Activated CD8-positive, alpha-beta T cell treated with anti-CD3 and anti-CD28 coated beads for 36 hours (primary cell): Measurements from ENCODE around the gene MBP. TPM values are rescaled to one million over a fixed set of nuclear protein-coding genes. Genes with fewer than 3 reads are reported as not detected.

ENCODE experiments used
- ATAC-seq: fragments of 200-7000 bp; cut with Tn5 transposase; one replicate; pipeline ENCODE4 v1.10.0; 2021; ENCODE audit warnings: mild to moderate bottlenecking, moderate library complexity
- CTCF ChIA-PET: fragments of 350-600 bp; sonication (Branson Sonifier 250); formaldehyde crosslinking; loops from one replicate; lab custom pipeline; 2021; ENCODE audit warnings: antibody characterized with exemption; lab: Charles Lee
- POLR2A ChIA-PET: fragments of 350-600 bp; sonication (Branson Sonifier 250); formaldehyde crosslinking; loops from one replicate; lab custom pipeline; 2021; ENCODE audit warnings: antibody characterized with exemption; lab: Charles Lee
- DNase-seq: peaks from one replicate; pipeline ENCODE4 v3.0.0-alpha.2; 2020
- H3K27ac Mint-ChIP-seq: one replicate; pipeline ENCODE4 v1.8.0; 2021; ENCODE audit warnings: mild to moderate bottlenecking, mixed read lengths
- H3K27me3 Mint-ChIP-seq: one replicate; pipeline ENCODE4 v1.8.0; 2021; ENCODE audit warnings: mixed read lengths
- H3K36me3 Mint-ChIP-seq: one replicate; pipeline ENCODE4 v1.8.0; 2021; ENCODE audit warnings: low read depth, mixed read lengths
- H3K4me1 Mint-ChIP-seq: one replicate; pipeline ENCODE4 v1.8.0; 2021; ENCODE audit warnings: low read depth, mixed read lengths
- H3K4me3 Mint-ChIP-seq: one replicate; pipeline ENCODE4 v1.8.0; 2021; ENCODE audit warnings: mild to moderate bottlenecking, moderate library complexity, mixed read lengths
- H3K9me3 Mint-ChIP-seq: one replicate; pipeline ENCODE4 v1.8.0; 2021; ENCODE audit warnings: mixed read lengths
- CTCF ChIP-seq: fragments of 200-600 bp; IDR thresholded peaks from one replicate; pipeline ENCODE4 v1.8.0; 2022; ENCODE audit warnings: antibody characterized with exemption, mild to moderate bottlenecking
- intact Hi-C: fragments of 100-400 bp; cut with micrococcal nuclease; formaldehyde crosslinking; loops from one replicate; pipeline ENCODE4 v1.10.0; 2022
- total RNA-seq, 2 experiments: library from RNA; stranded (reverse); gene quantifications; one replicate each; pipeline ENCODE4 v1.2.3, GENCODE V29; 2021

The MBP gene
- total RNA-seq, 2 experiments from 2014 or later: 39.9 to 41.5 TPM

GRCh38 chr18:77153404-77153803 lies 20.8 kb upstream of the MBP start:
- no peak for TF ChIP-seq CTCF
- Mint-ChIP-seq H3K27me3 (no peaks in the 10 kb centered on the region), H3K4me1 (peaks cover 16% of the 10 kb centered on the region), H3K36me3 (no peaks in the 10 kb centered on the region), H3K4me3 (no peak overlapping the region), H3K27ac (no peak overlapping the region), H3K9me3 (no peaks in the 10 kb centered on the region)
- intact Hi-C loops: no loop called here
- CTCF ChIA-PET: no interaction called here
- POLR2A ChIA-PET: interaction anchor here (0.8 kb wide), 1 partner anchor 21 kb away, joined by 3 read pairs; the partner anchor contains the start of gene MBP
- ATAC-seq (no peak), DNase-seq (no peak)

- CTCF ChIA-PET: interaction anchor here (1.4 kb wide), 1 partner anchor 10 kb away, joined by 4 read pairs; no protein-coding TSS in a partner anchor
- ATAC-seq: no peak
- no peak overlapping the region for H3K27ac Mint-ChIP-seq
These were observed 19.4 kb upstream of the MBP start for GRCh38 chr18:77151772-77152520.

GRCh38 chr18:77151033-77151771 lies 18.6 kb upstream of the MBP start:
- Mint-ChIP-seq H3K27ac (no peak overlapping the region), H3K4me3 (no peak overlapping the region), H3K4me1 (peaks cover 37% of the 10 kb centered on the region), H3K36me3 (no peaks in the 10 kb centered on the region), H3K27me3 (no peaks in the 10 kb centered on the region), H3K9me3 (no peaks in the 10 kb centered on the region)
- ChIA-PET POLR2A (interaction anchor here (0.8 kb wide), 1 partner anchor 10 kb away, joined by 3 read pairs; no protein-coding TSS in a partner anchor), CTCF (interaction anchor here (1.4 kb wide), 1 partner anchor 9 kb away, joined by 4 read pairs; no protein-coding TSS in a partner anchor)
- ATAC-seq (peak; percentile 17), DNase-seq (no peak)
- TF ChIP-seq CTCF: no peak
- intact Hi-C loops: no loop called here

More at GRCh38 chr18:77151772-77152520, 19.4 kb upstream of the MBP start:
- no peak overlapping the region for H3K4me3 Mint-ChIP-seq
- no peaks in the 10 kb centered on the region for H3K36me3 Mint-ChIP-seq
- no peak for TF ChIP-seq CTCF
- H3K9me3 Mint-ChIP-seq: no peaks in the 10 kb centered on the region
- peaks cover 31% of the 10 kb centered on the region for H3K4me1 Mint-ChIP-seq
- no peaks in the 10 kb centered on the region for H3K27me3 Mint-ChIP-seq
- no peak for DNase-seq
- POLR2A ChIA-PET: no interaction called here
- intact Hi-C loops: no loop called here

- H3K36me3 Mint-ChIP-seq: no peaks in the 10 kb centered on the region
- no peaks in the 10 kb centered on the region for H3K9me3 Mint-ChIP-seq
- no peak overlapping the region for H3K27ac Mint-ChIP-seq
- H3K27me3 Mint-ChIP-seq: no peaks in the 10 kb centered on the region
- H3K4me1 Mint-ChIP-seq: peaks cover 40% of the 10 kb centered on the region
- no peak for DNase-seq
- ChIA-PET CTCF (interaction anchor here (0.7 to 1.4 kb wide), 2 partner anchors 9 to 49 kb away, joined by 3 to 4 read pairs; no protein-coding TSS in a partner anchor), POLR2A (interaction anchor here (0.8 to 1.1 kb wide), 2 partner anchors 9 to 10 kb away, joined by 3 read pairs; no protein-coding TSS in a partner anchor)
- no peak overlapping the region for H3K4me3 Mint-ChIP-seq
- no peak for ATAC-seq
- intact Hi-C loops: no loop called here
- no peak for TF ChIP-seq CTCF
These were observed 18.0 kb upstream of the MBP start for GRCh38 chr18:77150588-77150987.
